NOMO-1 treated with dmso at 0.1 percent for 144 hours (cell line): ENCODE measurements around the gene COX6A2.

Experiments
- DNase-seq: peaks from one replicate; lab custom pipeline; 2025; ENCODE audit not compliant: unreplicated experiment; lab: John Stamatoyannopoulos, UW

COX6A2 gene

GRCh38 chr16:31411024-31411844 lies 16.9 kb downstream of the COX6A2 start:
- DNase-seq, result no peak

- DNase-seq, result no peak
These were observed 18.1 kb downstream of the COX6A2 start for GRCh38 chr16:31410082-31410481.

- DNase-seq, result no peak
These were observed 18.7 kb downstream of the COX6A2 start for GRCh38 chr16:31409433-31409832.

DNA sequence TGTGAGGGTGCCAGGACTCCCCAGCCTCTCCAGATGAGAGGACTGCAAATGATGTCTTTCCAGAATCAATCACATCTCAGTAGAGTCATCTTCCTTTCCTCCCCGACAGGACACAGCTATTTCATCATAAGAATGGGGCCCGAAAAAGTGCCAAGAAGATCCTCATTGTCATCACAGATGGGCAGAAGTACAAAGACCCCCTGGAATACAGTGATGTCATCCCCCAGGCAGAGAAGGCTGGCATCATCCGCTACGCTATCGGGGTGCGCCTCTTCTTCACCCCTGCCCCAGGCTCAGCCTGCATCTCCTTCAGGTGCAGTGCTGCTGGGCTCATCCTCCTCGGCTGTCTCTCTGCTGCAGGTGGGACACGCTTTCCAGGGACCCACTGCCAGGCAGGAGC lies 20.8 kb downstream of the COX6A2 start:
- no peak for DNase-seq

DNA sequence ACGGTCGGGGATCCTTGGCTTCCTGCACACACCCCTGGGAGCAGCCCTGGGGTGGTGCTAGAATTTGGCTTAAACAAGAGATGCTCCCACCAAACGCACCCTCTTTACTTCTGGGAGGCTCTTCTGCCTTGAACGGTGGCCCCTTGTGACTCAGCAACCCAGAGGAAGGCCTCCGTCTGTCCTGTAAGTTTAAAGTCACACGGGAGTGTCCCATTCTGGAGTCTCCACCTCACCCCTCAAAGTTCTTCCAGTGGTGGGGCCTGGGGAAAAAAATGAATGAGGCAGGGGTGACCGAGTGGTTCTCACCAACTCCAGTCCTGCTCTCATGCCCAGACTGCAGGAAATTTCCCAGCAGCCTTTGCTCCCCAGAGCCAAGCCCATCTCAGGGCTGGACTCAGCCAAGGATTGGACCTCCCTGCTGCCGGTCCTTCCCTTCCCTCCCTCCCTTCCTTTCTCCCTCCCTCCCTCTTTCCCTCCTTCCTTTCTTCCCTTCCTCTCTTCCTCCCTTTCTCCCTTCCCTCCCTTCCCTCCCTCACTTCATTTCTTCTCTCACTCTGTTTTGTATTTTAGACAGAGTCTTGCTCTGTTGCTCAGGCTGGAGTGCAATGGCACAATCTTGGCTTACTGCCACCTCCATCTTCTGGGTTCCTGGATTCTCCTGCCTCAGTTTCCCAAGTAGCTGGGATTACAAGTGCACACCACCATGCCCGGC lies 23.7 kb downstream of the COX6A2 start:
- no peak for DNase-seq

- no peak for DNase-seq
These were observed 24.4 kb downstream of the COX6A2 start for GRCh38 chr16:31403590-31404352.

DNA sequence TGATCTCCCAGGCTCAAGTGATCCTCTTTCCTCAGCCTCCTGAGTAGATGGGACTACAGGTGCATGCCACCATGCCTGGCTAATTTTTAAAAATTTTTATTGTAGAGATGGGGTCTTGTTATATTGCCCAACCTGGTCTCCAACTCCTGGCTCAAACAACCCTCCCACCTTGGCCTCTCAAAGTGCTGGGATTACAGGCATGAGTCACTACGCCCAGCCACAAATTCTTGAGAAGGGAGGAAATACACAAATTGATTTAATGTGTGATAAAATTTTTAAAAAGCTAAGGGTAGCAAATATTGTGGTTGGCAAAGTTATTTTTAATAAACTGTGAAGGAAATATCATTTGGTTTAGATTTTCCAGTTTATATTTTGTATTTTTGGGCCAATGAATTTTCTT lies 25.5 kb downstream of the COX6A2 start:
- DNase-seq, result no peak

- no peak for DNase-seq
These were observed 26.7 kb downstream of the COX6A2 start for GRCh38 chr16:31401436-31401835.

- no peak for DNase-seq
These were observed 28.0 kb downstream of the COX6A2 start for GRCh38 chr16:31400191-31400590.

DNA sequence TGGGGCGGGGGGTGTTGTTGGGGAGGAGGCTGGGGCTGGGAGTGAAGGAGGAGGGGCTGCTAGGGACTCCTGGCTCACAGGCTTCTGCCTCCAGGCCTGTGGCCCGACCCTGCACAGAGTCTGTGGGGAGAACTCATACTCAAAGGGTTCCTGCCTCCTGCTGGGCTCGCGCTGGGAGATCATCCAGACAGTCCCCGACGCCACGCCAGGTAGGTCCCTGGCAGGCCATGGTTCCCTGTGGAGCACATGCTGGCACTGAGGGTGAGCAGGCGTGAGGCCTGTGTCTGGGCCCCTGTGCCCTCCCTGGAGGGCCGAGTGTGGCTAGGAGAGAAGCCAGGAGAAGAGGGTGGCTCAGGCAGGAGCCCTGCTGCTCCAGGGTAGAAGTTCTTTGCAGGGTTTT lies 30.5 kb downstream of the COX6A2 start:
- DNase-seq, result no peak

DNA sequence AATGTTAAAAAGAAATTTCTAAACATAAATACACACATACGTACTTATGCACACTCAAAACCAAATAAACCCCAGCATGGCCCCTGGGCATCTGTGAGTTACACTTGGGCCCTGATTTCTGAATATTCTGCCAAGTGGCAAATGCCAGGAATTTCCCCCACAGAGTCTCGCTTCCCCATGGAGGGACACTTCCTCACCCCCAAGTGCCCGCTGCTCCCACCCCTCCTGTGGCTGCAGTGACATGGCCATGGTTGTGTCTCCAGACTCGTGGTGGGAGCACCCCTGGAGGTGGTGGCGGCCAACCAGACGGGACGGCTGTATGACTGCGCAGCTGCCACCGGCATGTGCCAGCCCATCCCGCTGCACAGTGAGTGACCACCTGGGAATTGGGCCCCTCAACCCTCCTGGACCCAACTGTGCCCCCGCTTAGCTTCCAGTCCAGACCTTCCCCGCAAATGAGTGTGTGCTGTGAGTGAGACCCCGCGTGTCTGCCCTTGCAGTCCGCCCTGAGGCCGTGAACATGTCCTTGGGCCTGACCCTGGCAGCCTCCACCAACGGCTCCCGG lies 31.0 kb downstream of the COX6A2 start:
- DNase-seq, result no peak

DNA sequence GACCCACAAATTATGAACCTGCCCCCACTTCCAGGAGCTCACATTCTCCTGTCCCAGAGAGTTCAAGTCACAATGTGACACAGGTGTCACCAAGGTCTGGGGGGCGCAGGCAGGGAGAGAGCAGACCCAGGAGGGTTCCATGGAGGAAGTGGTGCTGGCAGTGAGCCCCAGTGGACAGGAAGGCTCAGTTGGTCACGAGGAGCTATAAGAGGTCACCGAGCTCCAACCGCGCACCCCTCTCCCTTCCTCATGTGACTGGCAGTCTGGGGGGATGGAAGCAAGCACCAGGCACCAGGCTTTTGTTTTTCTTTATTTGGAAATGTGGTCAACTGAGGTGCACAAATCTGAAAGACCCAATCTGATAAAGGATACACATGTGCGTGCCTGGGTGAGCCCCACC lies 32.5 kb downstream of the COX6A2 start:
- DNase-seq, result no peak

- DNase-seq, result no peak
These were observed 35.1 kb downstream of the COX6A2 start, which contains the start of gene ITGAD for GRCh38 chr16:31393056-31393455. Gene ITGAD, plus strand, starts transcription at chr16:31393335. Its CDS starts 26 bp downstream, at chr16:31393361.

DNA sequence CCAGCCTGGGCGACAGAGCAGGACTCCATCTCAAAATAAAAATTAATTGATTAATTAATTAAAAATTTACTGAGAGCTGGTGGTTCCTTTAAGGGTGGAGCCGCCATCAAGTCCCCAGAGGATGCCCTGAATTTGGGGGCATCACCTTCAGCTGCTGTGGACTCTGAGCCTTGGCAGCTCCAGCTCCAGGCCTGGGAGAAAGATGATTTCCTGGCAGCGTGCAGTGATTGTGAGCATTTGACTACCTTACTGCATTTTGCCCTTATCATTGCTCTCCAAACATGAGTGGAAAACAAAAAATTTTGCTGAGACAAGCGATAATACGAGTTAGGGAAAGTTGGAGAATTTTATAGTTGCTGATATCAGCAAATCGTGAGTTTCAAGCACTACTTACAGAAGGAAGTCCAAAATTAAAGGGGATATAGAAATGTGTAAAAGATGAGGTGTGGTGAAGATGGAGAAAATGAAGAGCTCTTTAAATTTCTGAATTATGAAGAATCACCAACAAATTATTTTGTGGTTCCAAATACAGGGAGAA lies 37.6 kb downstream of the COX6A2 start:
- no peak for DNase-seq

- no peak for DNase-seq
These were observed 39.6 kb downstream of the COX6A2 start for GRCh38 chr16:31388535-31388934.

- DNase-seq, result no peak
These were observed 41.8 kb downstream of the COX6A2 start for GRCh38 chr16:31386157-31386984.

DNA sequence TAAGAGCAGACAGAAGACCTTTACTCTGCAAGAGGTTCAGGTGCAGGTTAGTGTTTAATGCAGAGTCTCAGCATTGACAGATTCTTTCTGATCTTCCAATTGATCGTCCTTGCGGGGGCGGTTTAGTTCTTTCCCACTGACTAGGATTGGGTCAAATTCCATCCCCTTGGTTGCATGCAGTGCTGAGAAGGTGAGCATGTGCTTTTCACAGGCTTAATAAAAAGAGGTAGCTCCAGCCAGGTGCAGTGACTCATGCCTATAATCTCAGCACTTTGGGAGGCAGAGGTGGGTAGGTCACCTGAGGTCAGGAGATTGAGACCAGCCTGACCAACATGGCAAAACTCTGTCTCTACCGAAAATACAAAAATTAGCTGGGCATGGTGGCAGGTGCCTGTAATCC lies 42.5 kb downstream of the COX6A2 start:
- no peak for DNase-seq

DNA sequence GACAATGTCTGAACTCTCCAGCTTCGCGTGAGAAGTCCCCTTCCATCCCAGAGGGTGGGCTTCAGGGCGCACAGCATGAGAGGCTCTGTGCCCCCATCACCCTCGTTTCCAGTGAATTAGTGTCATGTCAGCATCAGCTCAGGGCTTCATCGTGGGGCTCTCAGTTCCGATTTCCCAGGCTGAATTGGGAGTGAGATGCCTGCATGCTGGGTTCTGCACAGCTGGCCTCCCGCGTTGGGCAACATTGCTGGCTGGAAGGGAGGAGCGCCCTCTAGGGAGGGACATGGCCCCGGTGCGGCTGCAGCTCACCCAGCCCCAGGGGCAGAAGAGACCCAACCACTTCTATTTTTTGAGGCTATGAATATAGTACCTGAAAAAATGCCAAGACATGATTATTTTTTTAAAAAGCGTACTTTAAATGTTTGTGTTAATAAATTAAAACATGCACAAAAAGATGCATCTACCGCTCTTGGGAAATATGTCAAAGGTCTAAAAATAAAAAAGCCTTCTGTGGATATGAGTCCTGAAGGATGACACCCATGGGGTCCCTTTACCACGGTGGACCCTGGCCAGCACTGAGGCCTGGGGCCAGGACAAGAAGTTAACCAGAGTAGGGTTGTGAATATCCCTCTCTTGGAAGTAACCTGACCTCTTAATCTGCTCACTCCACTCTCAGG lies 45.5 kb downstream of the COX6A2 start:
- peak; percentile 61 for DNase-seq

- no peak for DNase-seq
These were observed 48.0 kb downstream of the COX6A2 start for GRCh38 chr16:31380201-31380600.
